ENCODE data around the gene SMIM36.
A peak's percentile ranks its signal among the peaks of the same experiment; 100 is the strongest.
"Not testable (repeated sequence)": the region's sequence is repeated elsewhere in the genome, so short reads cannot be mapped to it uniquely, and the experiment has no call there.

The SMIM36 gene

GRCh38 chr17:55410722-55411462 lies 100.4 kb downstream of the SMIM36 start:
- peak in 1 of 2 experiments; percentile 48 for DNase-seq

- DNase-seq = no peak
Measured at GRCh38 chr17:55409030-55409800, 102.0 kb downstream of the SMIM36 start.

- DNase-seq = no peak
Measured at GRCh38 chr17:55407641-55408566, 103.3 kb downstream of the SMIM36 start.

- DNase-seq = no peak
Measured at GRCh38 chr17:55405600-55405999, 105.7 kb downstream of the SMIM36 start.

- DNase-seq = not testable (repeated sequence)
Measured at GRCh38 chr17:55404197-55404596, 107.1 kb downstream of the SMIM36 start.

GRCh38 chr17:55402374-55402773 lies 108.9 kb downstream of the SMIM36 start:
- no peak for DNase-seq
